A549 (cell line): ENCODE measurements around the gene CSPG4. TPM values are rescaled to one million over a fixed set of nuclear protein-coding genes. Genes with fewer than 3 reads are reported as not detected.
A peak's percentile ranks its signal among the peaks of the same experiment; 100 is the strongest.
"Not testable (repeated sequence)": the region's sequence is repeated elsewhere in the genome, so short reads cannot be mapped to it uniquely, and the experiment has no call there.

Source experiments
- ATAC-seq, 2 experiments: fragments of 200-7000 bp in 1 of 2; fragments of >200 bp in 1 of 2; cut with Nextera tagmentation in 1 of 2; cut with Tn5 transposase in 1 of 2; 3 replicates each; pipeline versions ENCODE4 v1.8.0 to v1.9.1; 2018 to 2020; ENCODE audit warnings: mild to moderate bottlenecking in 1 of 2, moderate library complexity in 1 of 2
- CTCF ChIA-PET: fragments of 300-600 bp; sonication (Branson Sonifier 250); formaldehyde crosslinking; extraction: SDS; loops from one replicate; lab custom pipeline; 2021; ENCODE audit warnings: antibody characterized with exemption, inconsistent platforms; lab: Yijun Ruan, JAX
- POLR2A ChIA-PET: fragments of 350-600 bp; formaldehyde crosslinking; extraction: SDS; loops from one replicate; lab custom pipeline; 2021; ENCODE audit warnings: antibody characterized with exemption, inconsistent platforms; lab: Yijun Ruan, JAX
- DNase-seq, 2 experiments: peaks; one replicate each; pipeline versions ENCODE4 v3.0.0 to v3.0.0-alpha.2; 2011 to 2016; ENCODE audit warnings: low read depth in 1 of 2, low spot score in 1 of 2
- FAIRE-seq: peaks from 2 replicates; lab custom pipeline; 2011; peaks lifted over from hg19 to GRCh38; lab: Jason Lieb, UNC
- H3K27ac ChIP-seq, 2 experiments: fragments of >200 bp; sonication (Bioruptor Twin); formaldehyde crosslinking; 3 replicates each; pipeline ENCODE4 v1.5.1; 2016 to 2017
- H3K4me1 ChIP-seq: fragments of >200 bp; sonication (Bioruptor Twin); formaldehyde crosslinking; 3 replicates; pipeline ENCODE4 v1.6.1; 2016
- H3K4me2 ChIP-seq: fragments of >200 bp; sonication (Bioruptor Twin); formaldehyde crosslinking; 3 replicates; pipeline ENCODE4 v1.6.1; 2016
- H3K4me3 ChIP-seq: fragments of >200 bp; sonication (Bioruptor Twin); formaldehyde crosslinking; 3 replicates; pipeline ENCODE4 v1.5.1; 2016
- H3K9me3 ChIP-seq: fragments of >200 bp; sonication (Bioruptor Twin); formaldehyde crosslinking; 3 replicates; pipeline ENCODE4 v1.6.1; 2016
- BCL3 ChIP-seq: fragments of >200 bp; sonication (Bioruptor Twin); formaldehyde crosslinking; IDR thresholded peaks from 3 replicates; pipeline ENCODE4 v1.6.1; 2016
- BHLHE40 ChIP-seq: IDR thresholded peaks from 2 replicates; pipeline ENCODE4 v1.6.1; 2012; ENCODE audit warnings: low read depth, low read length, inconsistent platforms
- CBX2 ChIP-seq: fragments of 200-600 bp; sonication (generic); IDR thresholded peaks from 2 replicates; pipeline ENCODE4 v1.6.1; 2016; ENCODE audit warnings: low read depth, mild to moderate bottlenecking, borderline replicate concordance
- CHD2 ChIP-seq: fragments of 150-350 bp; IDR thresholded peaks from 2 replicates; pipeline ENCODE4 v1.6.1; 2014; ENCODE audit warnings: low read length; ENCODE audit not compliant: partially characterized antibody
- CHD4 ChIP-seq: fragments of 200-600 bp; sonication (generic); IDR thresholded peaks from 2 replicates; pipeline ENCODE4 v1.6.1; 2016; ENCODE audit warnings: antibody characterized with exemption, mild to moderate bottlenecking, borderline replicate concordance
- ELK1 ChIP-seq: fragments of 150-350 bp; IDR thresholded peaks from 2 replicates; pipeline ENCODE4 v1.6.1; 2014; ENCODE audit warnings: low read depth, mild to moderate bottlenecking, low read length
- ESRRA ChIP-seq: fragments of 150-350 bp; IDR thresholded peaks from 2 replicates; pipeline ENCODE4 v1.6.1; 2014; ENCODE audit warnings: mild to moderate bottlenecking, low read length, borderline replicate concordance
- FOSB ChIP-seq: fragments of 250-450 bp; sonication (Bioruptor Pico); IDR thresholded peaks from 2 replicates; pipeline ENCODE4 v1.5.0; 2020; ENCODE audit warnings: mild to moderate bottlenecking, moderate library complexity
- FOSL2 ChIP-seq, 2 experiments: fragments of 450-650 bp in 1 of 2; fragments of >200 bp in 1 of 2; sonication (Bioruptor Twin) in 1 of 2; formaldehyde crosslinking; IDR thresholded peaks; 2 replicates each; pipeline versions ENCODE4 v1.5.0 to v1.6.1; 2016 to 2020; ENCODE audit warnings: mild to moderate bottlenecking in 1 of 2, moderate library complexity in 1 of 2
- FOXS1 ChIP-seq: fragments of 250-450 bp; sonication (Bioruptor Pico); IDR thresholded peaks from 2 replicates; pipeline ENCODE4 v1.5.0; 2020; ENCODE audit warnings: mild to moderate bottlenecking, moderate library complexity
- GATA3 ChIP-seq: IDR thresholded peaks from 2 replicates; pipeline ENCODE4 v1.6.1; 2012; ENCODE audit warnings: borderline replicate concordance
- KDM1A ChIP-seq: fragments of 200-600 bp; sonication (generic); IDR thresholded peaks from 2 replicates; pipeline ENCODE4 v1.6.1; 2016; ENCODE audit warnings: low read depth, mild to moderate bottlenecking
- MYC ChIP-seq: IDR thresholded peaks from 2 replicates; pipeline ENCODE4 v1.6.1; 2012; ENCODE audit warnings: mild to moderate bottlenecking, inconsistent platforms, low read length, improper control_type of control experiment, borderline replicate concordance
- NFE2L2 ChIP-seq: fragments of 150-350 bp; conservative IDR thresholded peaks from 2 replicates; pipeline ENCODE4 v1.6.1; 2014; ENCODE audit warnings: low read length
- PHF8 ChIP-seq: fragments of 200-600 bp; sonication (generic); IDR thresholded peaks from 2 replicates; pipeline ENCODE4 v1.6.1; 2016; ENCODE audit warnings: low read depth, mild to moderate bottlenecking, antibody characterized with exemption, moderate library complexity, borderline replicate concordance
- POLR2A ChIP-seq: IDR thresholded peaks from 2 replicates; pipeline ENCODE4 v1.6.1; 2012; ENCODE audit warnings: mild to moderate bottlenecking, low read length
- RAD21 ChIP-seq, 2 experiments: fragments of >200 bp in 1 of 2; sonication (Bioruptor Twin) in 1 of 2; formaldehyde crosslinking in 1 of 2; IDR thresholded peaks in 1 of 2; conservative IDR thresholded peaks in 1 of 2; 2 replicates in 1 of 2; 3 replicates in 1 of 2; pipeline ENCODE4 v1.6.1; 2012 to 2018; ENCODE audit warnings: inconsistent platforms in 1 of 2
- RCOR1 ChIP-seq: fragments of 150-350 bp; IDR thresholded peaks from 2 replicates; pipeline ENCODE4 v1.6.1; 2014; ENCODE audit warnings: antibody characterized with exemption, low read length, low read depth
- RNF2 ChIP-seq: fragments of 200-600 bp; sonication (generic); IDR thresholded peaks from 2 replicates; pipeline ENCODE4 v1.6.1; 2016; ENCODE audit warnings: low read depth, mild to moderate bottlenecking, antibody characterized with exemption, moderate library complexity, borderline replicate concordance
- TFCP2L1 ChIP-seq: fragments of 250-450 bp; sonication (Bioruptor Pico); IDR thresholded peaks from 2 replicates; pipeline ENCODE4 v1.5.0; 2021; ENCODE audit warnings: mild to moderate bottlenecking
- ZC3H11A ChIP-seq: fragments of 450-650 bp; IDR thresholded peaks from 2 replicates; pipeline ENCODE4 v1.6.1; 2014; ENCODE audit warnings: antibody characterized with exemption, mild to moderate bottlenecking
- WGBS: methylation state at CpG from one replicate; pipeline ENCODE4 v1.1.6; 2017; ENCODE audit errors: missing lambda C conversion rate; 5-methylcytosine and 5-hydroxymethylcytosine counted together
- polyA plus RNA-seq, 4 experiments: library from polyadenylated mRNA; depleted of rRNA in 3 of 4; stranded (reverse); fragments of >200 nt; fragmentation: RNase III in 1 of 4; extraction: RNeasy Plus Mini Kit Qiagen cat#74134 plus additional on column Dnase treatment in 1 of 4; gene quantifications; 2 replicates in 3 of 4; 3 replicates in 1 of 4; pipeline ENCODE4 v1.2.3, GENCODE V29; 2011 to 2017
- TF ChIP-seq, protein P1 (sequence below): fragments of >200 bp; sonication (Bioruptor Twin); formaldehyde crosslinking; IDR thresholded peaks from 2 replicates; pipeline ENCODE4 v1.6.1; 2016
- TF ChIP-seq, protein P2 (sequence below): fragments of 450-650 bp; IDR thresholded peaks from 2 replicates; pipeline ENCODE4 v1.6.1; 2014; ENCODE audit warnings: antibody characterized with exemption
- TF ChIP-seq, protein P3 (sequence below): IDR thresholded peaks from 2 replicates; pipeline ENCODE4 v1.6.1; 2012

CSPG4 gene
- polyA plus RNA-seq, 2 of the 4 experiments (the other 2 are of a cell fraction): 0.01 to 0.06 TPM

- H3K9me3 ChIP-seq: no peaks in the 10 kb centered on the region
- WGBS: 75% methylated on average over 11 of the region's 11 CpGs
- POLR2A ChIA-PET: interaction anchor here (1.3 kb wide), 1 partner anchor 40 kb away, joined by 4 read pairs; the partner anchor contains the start of gene IMP3
- peak overlapping the region in 1 of 2 experiments; percentile 36; a peak in 1 of 6 replicates for H3K27ac ChIP-seq
- H3K4me1 ChIP-seq: no peaks in the 10 kb centered on the region
- CTCF ChIA-PET: interaction anchor here (1.0 to 23.4 kb wide), 8 partner anchors 10 to 312 kb away, joined by 3 to 394 read pairs (median 16); partner anchors contain the start of genes IMP3, MAN2C1, PTPN9 and SNUPN
- no peak overlapping the region for H3K4me2 ChIP-seq
- ATAC-seq (no peak), DNase-seq (no peak), FAIRE-seq (no peak)
- TF ChIP-seq PHF8 (no peak), RAD21 (conservative IDR thresholded peaks at IDR 0.05 in 1 of 2, IDR thresholded peaks at IDR 0.05 in 1 of 2) (no peak), POLR2A (no peak), FOSB (CRISPR knock-in tag) (no peak), NFE2L2 (no peak), GATA3 (no peak), RNF2 (no peak), FOSL2 (IDR thresholded peaks at IDR 0.05) (no peak), FOSL2 (CRISPR knock-in tag; IDR thresholded peaks at IDR 0.05) (no peak), BHLHE40 (no peak)
- TF ChIP-seq, protein P1, sequence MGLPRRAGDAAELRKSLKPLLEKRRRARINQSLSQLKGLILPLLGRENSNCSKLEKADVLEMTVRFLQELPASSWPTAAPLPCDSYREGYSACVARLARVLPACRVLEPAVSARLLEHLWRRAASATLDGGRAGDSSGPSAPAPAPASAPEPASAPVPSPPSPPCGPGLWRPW: no peak
- TF ChIP-seq, protein P2, sequence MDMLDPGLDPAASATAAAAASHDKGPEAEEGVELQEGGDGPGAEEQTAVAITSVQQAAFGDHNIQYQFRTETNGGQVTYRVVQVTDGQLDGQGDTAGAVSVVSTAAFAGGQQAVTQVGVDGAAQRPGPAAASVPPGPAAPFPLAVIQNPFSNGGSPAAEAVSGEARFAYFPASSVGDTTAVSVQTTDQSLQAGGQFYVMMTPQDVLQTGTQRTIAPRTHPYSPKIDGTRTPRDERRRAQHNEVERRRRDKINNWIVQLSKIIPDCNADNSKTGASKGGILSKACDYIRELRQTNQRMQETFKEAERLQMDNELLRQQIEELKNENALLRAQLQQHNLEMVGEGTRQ: no peak
- no peak overlapping the region for H3K4me3 ChIP-seq
Measured at GRCh38 chr15:75680007-75680789, 32.5 kb downstream of the CSPG4 start.

- 81% methylated on average over 6 of the region's 6 CpGs for WGBS
- FAIRE-seq: not testable (repeated sequence)
Measured at GRCh38 chr15:75678324-75678690, 34.3 kb downstream of the CSPG4 start.

DNA sequence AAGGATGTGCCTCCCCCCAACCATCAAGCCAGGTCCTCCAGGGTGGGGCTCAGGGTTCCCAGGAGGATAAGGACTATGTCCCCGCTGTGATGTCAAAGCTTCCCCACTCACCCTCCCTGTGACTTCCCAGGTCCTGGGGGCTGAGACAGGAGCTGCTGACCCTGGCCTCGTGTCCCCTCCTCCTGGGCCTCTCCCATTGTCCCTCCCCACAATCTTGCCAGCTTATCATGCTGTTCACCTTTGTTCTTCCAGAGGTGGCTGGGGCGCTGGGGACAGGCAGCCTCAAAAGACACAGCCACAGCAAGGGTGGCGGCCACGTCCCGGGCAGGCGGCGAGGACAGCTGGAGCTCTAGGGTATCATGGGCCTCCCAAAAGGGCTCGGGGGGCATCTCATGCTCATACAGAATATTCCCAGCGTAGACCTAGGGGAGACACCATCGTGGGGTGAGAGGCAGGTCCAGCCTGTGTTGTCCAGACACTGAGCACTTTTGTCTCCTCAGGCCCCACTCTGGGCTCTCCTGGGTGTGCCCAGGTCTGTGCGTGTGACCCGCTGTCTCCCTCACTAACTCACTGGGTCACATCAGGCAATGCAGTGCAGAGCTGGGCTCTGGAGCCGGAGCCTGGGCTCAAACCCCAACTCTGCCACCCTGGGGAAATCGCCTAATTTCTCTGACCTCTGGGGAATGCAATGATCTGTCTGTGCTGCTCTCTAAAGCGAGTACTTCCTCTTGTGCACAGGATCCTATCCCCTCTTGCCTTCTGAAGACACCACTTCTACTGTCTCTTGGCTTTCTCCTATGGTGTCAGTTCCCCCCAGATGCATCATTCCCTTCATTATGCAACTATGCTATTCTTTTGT lies 35.0 kb downstream of the CSPG4 start:
- H3K4me1 ChIP-seq: peaks cover 12% of the 10 kb centered on the region
- no peak overlapping the region for H3K4me2 ChIP-seq
- no peak overlapping the region for H3K27ac ChIP-seq
- no peak for DNase-seq
- ChIA-PET CTCF (interaction anchor here (0.8 to 23.4 kb wide), 9 partner anchors 5 to 169 kb away, joined by 3 to 394 read pairs (median 13); partner anchors contain the start of genes IMP3, SNUPN and SNX33), POLR2A (interaction anchor here (2.3 kb wide), 1 partner anchor 309 kb away, joined by 6 read pairs; the partner anchor contains the start of gene MAN2C1)
- no peak overlapping the region for H3K4me3 ChIP-seq
- 82% methylated on average over 16 of the region's 16 CpGs for WGBS
- no peak for FAIRE-seq
- no peaks in the 10 kb centered on the region for H3K9me3 ChIP-seq
- no peak for ATAC-seq
- TF ChIP-seq MYC (no peak), RCOR1 (no peak), BCL3 (no peak), ZC3H11A (no peak), PHF8 (no peak), CBX2 (no peak), GATA3 (no peak), ELK1 (no peak), TFCP2L1 (CRISPR knock-in tag) (no peak), KDM1A (no peak), FOSL2 (IDR thresholded peaks at IDR 0.05) (no peak), FOSL2 (CRISPR knock-in tag; IDR thresholded peaks at IDR 0.05) (no peak), FOXS1 (CRISPR knock-in tag) (no peak), NFE2L2 (no peak), CHD4 (no peak), CHD2 (no peak), ESRRA (no peak)
- TF ChIP-seq, protein P1: no peak
- TF ChIP-seq, protein P3, sequence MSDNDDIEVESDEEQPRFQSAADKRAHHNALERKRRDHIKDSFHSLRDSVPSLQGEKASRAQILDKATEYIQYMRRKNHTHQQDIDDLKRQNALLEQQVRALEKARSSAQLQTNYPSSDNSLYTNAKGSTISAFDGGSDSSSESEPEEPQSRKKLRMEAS: no peak

More at GRCh38 chr15:75678324-75678690, 34.3 kb downstream of the CSPG4 start:
- not testable (repeated sequence) for ATAC-seq, DNase-seq, H3K4me3 ChIP-seq, H3K4me2 ChIP-seq, H3K9me3 ChIP-seq, H3K27ac ChIP-seq, H3K4me1 ChIP-seq
- POLR2A ChIA-PET: interaction anchor here (2.3 kb wide), 1 partner anchor 310 kb away, joined by 6 read pairs; the partner anchor contains the start of gene MAN2C1
- CTCF ChIA-PET: interaction anchor here (0.5 to 23.4 kb wide), 8 partner anchors 8 to 310 kb away, joined by 4 to 394 read pairs (median 10); partner anchors contain the start of genes IMP3, MAN2C1, SNUPN and SNX33
